WTC11 (cell line): ENCODE data around the gene SPINT1. TPM values are rescaled to one million over a fixed set of nuclear protein-coding genes. Genes with fewer than 3 reads are reported as not detected.

Experiments
- ATAC-seq: fragments of 200-7000 bp; cut with Tn5 transposase; 2 replicates; pipeline ENCODE4 v1.10.0; 2021; ENCODE audit warnings: mild to moderate bottlenecking, moderate library complexity
- CTCF ChIA-PET: fragments of 300-600 bp; sonication (Branson Sonifier 250); formaldehyde crosslinking; loops from one replicate; lab custom pipeline; 2021; ENCODE audit warnings: antibody characterized with exemption; lab: Charles Lee
- POLR2A ChIA-PET: fragments of 350-600 bp; sonication (Branson Sonifier 250); formaldehyde crosslinking; loops from one replicate; lab custom pipeline; 2021; ENCODE audit warnings: antibody characterized with exemption; lab: Charles Lee
- DNase-seq: peaks from one replicate; pipeline ENCODE4 v3.0.0; 2021; ENCODE audit warnings: low spot score
- H3K27ac Mint-ChIP-seq: 2 replicates; pipeline ENCODE4 v1.8.0; 2021; ENCODE audit warnings: mixed read lengths
- H3K27me3 Mint-ChIP-seq: 2 replicates; pipeline ENCODE4 v1.8.0; 2021; ENCODE audit warnings: low read depth, mild to moderate bottlenecking, moderate library complexity, mixed read lengths
- H3K36me3 Mint-ChIP-seq: 2 replicates; pipeline ENCODE4 v1.8.0; 2021; ENCODE audit warnings: mixed read lengths
- H3K4me1 Mint-ChIP-seq: 2 replicates; pipeline ENCODE4 v1.8.0; 2022; ENCODE audit warnings: mixed read lengths
- H3K4me3 Mint-ChIP-seq: 2 replicates; pipeline ENCODE4 v1.8.0; 2021; ENCODE audit warnings: mild to moderate bottlenecking, moderate library complexity, mixed read lengths
- H3K9me3 Mint-ChIP-seq: 2 replicates; pipeline ENCODE4 v1.8.0; 2021; ENCODE audit warnings: mixed read lengths
- CBFB ChIP-seq: sonication (generic); formaldehyde crosslinking; IDR thresholded peaks from 2 replicates; pipeline ENCODE4 v1.8.1; 2022; ENCODE audit warnings: mild to moderate bottlenecking, low read depth, missing genetic modification reagents
- CTCF ChIP-seq: fragments of 200-600 bp; IDR thresholded peaks from 2 replicates; pipeline ENCODE4 v1.8.0; 2022; ENCODE audit warnings: antibody characterized with exemption
- E2F5 ChIP-seq: sonication (generic); formaldehyde crosslinking; IDR thresholded peaks from 2 replicates; pipeline ENCODE4 v1.8.1; 2022; ENCODE audit warnings: mild to moderate bottlenecking, moderate library complexity, missing genetic modification reagents
- FOXJ3 ChIP-seq: sonication (generic); formaldehyde crosslinking; IDR thresholded peaks from 2 replicates; pipeline ENCODE4 v1.9.0; 2021; ENCODE audit warnings: missing genetic modification reagents, mild to moderate bottlenecking, borderline replicate concordance
- GABPB1 ChIP-seq: sonication (generic); formaldehyde crosslinking; IDR thresholded peaks from 2 replicates; pipeline ENCODE4 v1.8.1; 2023; ENCODE audit warnings: mild to moderate bottlenecking, missing genetic modification reagents
- GRHL2 ChIP-seq: fragments of 250-450 bp; sonication (Bioruptor Pico); IDR thresholded peaks from 2 replicates; pipeline ENCODE4 v1.8.0; 2022; ENCODE audit warnings: mild to moderate bottlenecking, moderate library complexity; ENCODE audit not compliant: insufficient replicate concordance, severe bottlenecking
- IRF2 ChIP-seq: sonication (generic); formaldehyde crosslinking; IDR thresholded peaks from 2 replicates; pipeline ENCODE4 v1.8.0; 2022; ENCODE audit warnings: low read depth, missing genetic modification reagents, borderline replicate concordance
- MLX ChIP-seq: sonication (generic); formaldehyde crosslinking; IDR thresholded peaks from 2 replicates; pipeline ENCODE4 v1.8.1; 2023; ENCODE audit warnings: mild to moderate bottlenecking, missing genetic modification reagents, moderate library complexity
- MXD4 ChIP-seq: fragments of 250-450 bp; sonication (Bioruptor Pico); IDR thresholded peaks from 2 replicates; pipeline ENCODE4 v1.8.0; 2021; ENCODE audit warnings: mild to moderate bottlenecking, moderate library complexity, borderline replicate concordance
- MYBL2 ChIP-seq: sonication (generic); formaldehyde crosslinking; IDR thresholded peaks from 2 replicates; pipeline ENCODE4 v1.8.1; 2023; ENCODE audit warnings: mild to moderate bottlenecking, moderate library complexity, missing genetic modification reagents
- NR2C2 ChIP-seq: sonication (generic); formaldehyde crosslinking; IDR thresholded peaks from 2 replicates; pipeline ENCODE4 v1.8.0; 2022; ENCODE audit warnings: mild to moderate bottlenecking, missing genetic modification reagents
- PRRX2 ChIP-seq: fragments of 250-450 bp; sonication (Bioruptor Pico); IDR thresholded peaks from 2 replicates; pipeline ENCODE4 v1.8.0; 2021; ENCODE audit warnings: mild to moderate bottlenecking
- SOX15 ChIP-seq: fragments of 250-450 bp; sonication (Bioruptor Pico); IDR thresholded peaks from 2 replicates; pipeline ENCODE4 v1.9.0; 2021; ENCODE audit warnings: mild to moderate bottlenecking
- TCF7 ChIP-seq: sonication (generic); formaldehyde crosslinking; IDR thresholded peaks from 2 replicates; pipeline ENCODE4 v1.8.0; 2022; ENCODE audit warnings: mild to moderate bottlenecking, low read depth, missing genetic modification reagents, moderate library complexity
- TEAD1 ChIP-seq: sonication (generic); formaldehyde crosslinking; IDR thresholded peaks from 2 replicates; pipeline ENCODE4 v1.8.0; 2022; ENCODE audit warnings: mild to moderate bottlenecking, missing genetic modification reagents
- ZBTB43 ChIP-seq: sonication (generic); formaldehyde crosslinking; IDR thresholded peaks from 2 replicates; pipeline ENCODE4 v1.8.1; 2023; ENCODE audit warnings: mild to moderate bottlenecking, missing genetic modification reagents
- ZNF423 ChIP-seq: fragments of 250-450 bp; sonication (Bioruptor Pico); IDR thresholded peaks from 2 replicates; pipeline ENCODE4 v2.1.2; 2022; ENCODE audit warnings: mild to moderate bottlenecking, moderate library complexity
- ZSCAN18 ChIP-seq: fragments of 250-450 bp; sonication (Bioruptor Pico); IDR thresholded peaks from 2 replicates; pipeline ENCODE4 v2.1.2; 2022; ENCODE audit warnings: mild to moderate bottlenecking, moderate library complexity
- total RNA-seq: library from RNA; stranded (reverse); gene quantifications from 3 replicates; pipeline ENCODE4 v1.2.3, GENCODE V29; 2021
- TF ChIP-seq, protein P1 (sequence below): sonication (generic); formaldehyde crosslinking; IDR thresholded peaks from 2 replicates; pipeline ENCODE4 v1.8.1; 2023; ENCODE audit warnings: mild to moderate bottlenecking, missing genetic modification reagents
- TF ChIP-seq, protein P2 (sequence below): sonication (generic); formaldehyde crosslinking; IDR thresholded peaks from 2 replicates; pipeline ENCODE4 v1.8.0; 2023; ENCODE audit warnings: mild to moderate bottlenecking, missing genetic modification reagents

Gene SPINT1
- total RNA-seq, 1 experiment from 2014 or later = 140 TPM

DNA sequence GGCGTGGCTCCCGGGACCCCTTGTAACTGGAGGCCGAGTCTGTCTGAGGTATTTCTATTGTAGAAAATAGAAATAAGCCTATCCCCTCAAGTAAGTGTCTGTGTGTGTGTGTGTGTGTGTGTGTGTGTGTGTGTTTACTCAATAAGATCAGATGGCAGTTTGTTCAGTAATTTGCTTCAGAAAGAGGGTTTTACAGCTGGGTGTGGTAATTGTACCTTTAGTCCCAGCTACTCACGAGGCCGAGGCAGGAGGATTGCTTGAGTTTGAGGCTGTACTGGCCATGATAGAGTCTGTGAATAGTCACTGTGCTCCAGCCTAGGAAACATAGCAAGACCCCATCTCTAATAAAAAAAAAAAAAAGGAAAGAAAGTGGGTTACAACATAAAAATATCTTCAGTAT, 8.7 kb downstream of the SPINT1 start:
- Mint-ChIP-seq H3K9me3 (no peaks in the 10 kb centered on the region), H3K27me3 (no peaks in the 10 kb centered on the region)
- no peak for DNase-seq
- POLR2A ChIA-PET = no interaction called here
- TF ChIP-seq E2F5 (CRISPR knock-in tag) (no peak), SOX15 (no peak), MXD4 (no peak), MYBL2 (no peak), CTCF (no peak), CBFB (CRISPR knock-in tag) (no peak), MLX (CRISPR knock-in tag) (no peak), ZBTB43 (no peak)
- TF ChIP-seq, protein P1, sequence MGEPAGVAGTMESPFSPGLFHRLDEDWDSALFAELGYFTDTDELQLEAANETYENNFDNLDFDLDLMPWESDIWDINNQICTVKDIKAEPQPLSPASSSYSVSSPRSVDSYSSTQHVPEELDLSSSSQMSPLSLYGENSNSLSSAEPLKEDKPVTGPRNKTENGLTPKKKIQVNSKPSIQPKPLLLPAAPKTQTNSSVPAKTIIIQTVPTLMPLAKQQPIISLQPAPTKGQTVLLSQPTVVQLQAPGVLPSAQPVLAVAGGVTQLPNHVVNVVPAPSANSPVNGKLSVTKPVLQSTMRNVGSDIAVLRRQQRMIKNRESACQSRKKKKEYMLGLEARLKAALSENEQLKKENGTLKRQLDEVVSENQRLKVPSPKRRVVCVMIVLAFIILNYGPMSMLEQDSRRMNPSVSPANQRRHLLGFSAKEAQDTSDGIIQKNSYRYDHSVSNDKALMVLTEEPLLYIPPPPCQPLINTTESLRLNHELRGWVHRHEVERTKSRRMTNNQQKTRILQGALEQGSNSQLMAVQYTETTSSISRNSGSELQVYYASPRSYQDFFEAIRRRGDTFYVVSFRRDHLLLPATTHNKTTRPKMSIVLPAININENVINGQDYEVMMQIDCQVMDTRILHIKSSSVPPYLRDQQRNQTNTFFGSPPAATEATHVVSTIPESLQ = no peak
- TF ChIP-seq, all 79 proteins: peak for 0
- ATAC-seq = no peak
- Mint-ChIP-seq H3K4me3 (no peak overlapping the region), H3K4me1 (peaks cover 12% of the 10 kb centered on the region), H3K27ac (no peak overlapping the region), H3K36me3 (peaks cover 50% of the 10 kb centered on the region)
- CTCF ChIA-PET = interaction anchor here (0.7 to 1.6 kb wide), 3 partner anchors 37 to 42 kb away, joined by 3 to 5 read pairs (median 3); partner anchors contain the start of gene VPS18

DNA sequence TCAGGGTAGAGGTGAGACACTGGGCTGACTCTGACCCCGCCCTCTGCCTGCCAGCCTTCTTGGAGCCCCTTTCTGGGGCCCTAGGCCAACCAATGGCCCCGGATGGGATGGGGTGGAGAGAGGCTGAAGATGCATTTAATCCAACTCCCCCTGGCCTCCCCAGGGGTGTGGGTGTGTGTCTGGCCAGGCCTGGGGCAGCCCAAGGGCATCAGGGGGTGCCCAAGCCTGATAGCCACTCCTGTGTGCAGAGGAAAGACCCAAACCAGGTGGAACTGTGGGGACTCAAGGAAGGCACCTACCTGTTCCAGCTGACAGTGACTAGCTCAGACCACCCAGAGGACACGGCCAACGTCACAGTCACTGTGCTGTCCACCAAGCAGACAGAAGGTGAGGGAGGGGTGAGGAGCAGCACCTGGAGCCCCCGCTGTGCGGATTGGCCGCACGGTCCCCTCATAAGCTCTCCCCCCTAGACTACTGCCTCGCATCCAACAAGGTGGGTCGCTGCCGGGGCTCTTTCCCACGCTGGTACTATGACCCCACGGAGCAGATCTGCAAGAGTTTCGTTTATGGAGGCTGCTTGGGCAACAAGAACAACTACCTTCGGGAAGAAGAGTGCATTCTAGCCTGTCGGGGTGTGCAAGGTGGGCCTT, 9.5 kb downstream of the SPINT1 start:
- Mint-ChIP-seq H3K9me3 (no peaks in the 10 kb centered on the region), H3K27ac (no peak overlapping the region), H3K27me3 (no peaks in the 10 kb centered on the region), H3K36me3 (peaks cover 49% of the 10 kb centered on the region), H3K4me3 (no peak overlapping the region), H3K4me1 (peaks cover 12% of the 10 kb centered on the region)
- POLR2A ChIA-PET = no interaction called here
- TF ChIP-seq ZNF423 (CRISPR knock-in tag) = no peak
- TF ChIP-seq IRF2 (CRISPR knock-in tag) = no peak
- TF ChIP-seq GABPB1 = no peak
- no peak for TF ChIP-seq NR2C2
- TF ChIP-seq TEAD1 (CRISPR knock-in tag) = no peak
- TF ChIP-seq GRHL2 (CRISPR knock-in tag) = no peak
- DNase-seq (no peak), ATAC-seq (no peak)
- CTCF ChIA-PET = interaction anchor here (0.7 to 1.6 kb wide), 3 partner anchors 36 to 41 kb away, joined by 3 to 5 read pairs (median 3); partner anchors contain the start of gene VPS18

GRCh38 chr15:40854161-40854560, 10.3 kb downstream of the SPINT1 start:
- ChIA-PET CTCF (interaction anchor here (1.6 to 10.0 kb wide), 2 partner anchors 35 to 42 kb away, joined by 3 to 500 read pairs; partner anchors contain the start of gene VPS18), POLR2A (no interaction called here)
- peaks cover 17% of the 10 kb centered on the region for H3K4me1 Mint-ChIP-seq
- ATAC-seq = no peak
- no peaks in the 10 kb centered on the region for H3K27me3 Mint-ChIP-seq
- no peaks in the 10 kb centered on the region for H3K9me3 Mint-ChIP-seq
- peaks cover 49% of the 10 kb centered on the region for H3K36me3 Mint-ChIP-seq
- no peak overlapping the region for H3K27ac Mint-ChIP-seq
- DNase-seq = no peak
- H3K4me3 Mint-ChIP-seq = no peak overlapping the region
- no peak for TF ChIP-seq PRRX2 (CRISPR knock-in tag)
- TF ChIP-seq, protein P2, sequence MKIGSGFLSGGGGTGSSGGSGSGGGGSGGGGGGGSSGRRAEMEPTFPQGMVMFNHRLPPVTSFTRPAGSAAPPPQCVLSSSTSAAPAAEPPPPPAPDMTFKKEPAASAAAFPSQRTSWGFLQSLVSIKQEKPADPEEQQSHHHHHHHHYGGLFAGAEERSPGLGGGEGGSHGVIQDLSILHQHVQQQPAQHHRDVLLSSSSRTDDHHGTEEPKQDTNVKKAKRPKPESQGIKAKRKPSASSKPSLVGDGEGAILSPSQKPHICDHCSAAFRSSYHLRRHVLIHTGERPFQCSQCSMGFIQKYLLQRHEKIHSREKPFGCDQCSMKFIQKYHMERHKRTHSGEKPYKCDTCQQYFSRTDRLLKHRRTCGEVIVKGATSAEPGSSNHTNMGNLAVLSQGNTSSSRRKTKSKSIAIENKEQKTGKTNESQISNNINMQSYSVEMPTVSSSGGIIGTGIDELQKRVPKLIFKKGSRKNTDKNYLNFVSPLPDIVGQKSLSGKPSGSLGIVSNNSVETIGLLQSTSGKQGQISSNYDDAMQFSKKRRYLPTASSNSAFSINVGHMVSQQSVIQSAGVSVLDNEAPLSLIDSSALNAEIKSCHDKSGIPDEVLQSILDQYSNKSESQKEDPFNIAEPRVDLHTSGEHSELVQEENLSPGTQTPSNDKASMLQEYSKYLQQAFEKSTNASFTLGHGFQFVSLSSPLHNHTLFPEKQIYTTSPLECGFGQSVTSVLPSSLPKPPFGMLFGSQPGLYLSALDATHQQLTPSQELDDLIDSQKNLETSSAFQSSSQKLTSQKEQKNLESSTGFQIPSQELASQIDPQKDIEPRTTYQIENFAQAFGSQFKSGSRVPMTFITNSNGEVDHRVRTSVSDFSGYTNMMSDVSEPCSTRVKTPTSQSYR (CRISPR knock-in tag) = no peak
- TF ChIP-seq ZSCAN18 (CRISPR knock-in tag) = no peak
- TF ChIP-seq TCF7 (CRISPR knock-in tag) = no peak
- no peak for TF ChIP-seq FOXJ3 (CRISPR knock-in tag)
